NCI-H526 treated with DMSO at 0.1 percent for 48 hours (cell line): ENCODE results near the gene GPHN.

Experiments used
- DNase-seq: peaks from one replicate; lab custom pipeline; 2025; lab: John Stamatoyannopoulos, UW

Gene GPHN

GRCh38 chr14:66507722-66508546, at the start of gene GPHN:
Gene GPHN, plus strand, starts transcription at chr14:66508147.
- peak; percentile 98 for DNase-seq

- DNase-seq, result no peak
Observed at GRCh38 chr14:66459603-66460002, 48.3 kb upstream of the GPHN start.

DNA sequence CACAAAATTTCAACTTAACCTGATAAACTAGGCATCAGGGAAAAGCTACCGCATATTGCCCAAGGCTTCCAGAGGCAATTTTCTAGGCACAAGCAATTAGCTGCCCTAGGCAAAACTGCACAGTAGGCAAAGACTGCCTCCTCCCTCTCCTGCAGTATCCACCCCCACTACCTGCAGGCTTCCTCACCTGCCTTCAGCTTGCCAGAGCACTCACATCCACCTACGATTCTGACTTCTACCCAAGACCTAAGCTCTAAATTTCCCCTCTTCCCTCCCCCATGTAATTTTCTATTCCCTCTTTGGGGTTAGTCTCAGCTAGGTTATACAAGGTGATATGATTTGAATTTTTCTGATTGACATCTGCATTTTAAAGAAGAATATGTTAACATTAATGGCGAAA, 43.7 kb upstream of the GPHN start:
- no peak for DNase-seq

DNA sequence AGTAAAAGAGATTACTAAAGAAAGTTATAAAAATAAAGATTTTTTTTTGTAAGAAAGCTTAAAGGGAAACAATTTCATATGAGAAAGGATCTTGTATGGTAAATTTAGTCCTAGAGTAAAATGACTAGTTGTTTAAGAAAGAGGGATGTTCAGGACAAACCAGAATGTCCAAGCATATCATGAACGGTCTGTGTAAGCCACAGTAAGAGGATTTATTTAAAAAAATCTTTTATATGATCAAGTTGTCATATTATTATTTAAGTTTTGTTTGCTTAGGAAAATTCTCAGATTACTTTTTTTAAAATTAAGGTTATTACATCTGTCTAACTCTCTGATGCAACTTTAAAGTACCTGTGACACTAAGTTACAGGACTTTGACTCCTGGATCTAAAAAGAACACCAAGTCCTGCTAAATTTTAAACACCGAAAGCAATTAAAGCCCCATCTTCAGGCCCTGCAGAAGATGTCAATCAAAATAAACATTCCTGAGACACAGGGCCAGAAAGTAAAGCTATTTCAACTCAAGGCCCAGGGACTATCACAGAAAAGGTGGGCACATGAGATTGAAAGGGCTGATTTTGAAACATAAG, 39.1 kb upstream of the GPHN start:
- no peak for DNase-seq

DNA sequence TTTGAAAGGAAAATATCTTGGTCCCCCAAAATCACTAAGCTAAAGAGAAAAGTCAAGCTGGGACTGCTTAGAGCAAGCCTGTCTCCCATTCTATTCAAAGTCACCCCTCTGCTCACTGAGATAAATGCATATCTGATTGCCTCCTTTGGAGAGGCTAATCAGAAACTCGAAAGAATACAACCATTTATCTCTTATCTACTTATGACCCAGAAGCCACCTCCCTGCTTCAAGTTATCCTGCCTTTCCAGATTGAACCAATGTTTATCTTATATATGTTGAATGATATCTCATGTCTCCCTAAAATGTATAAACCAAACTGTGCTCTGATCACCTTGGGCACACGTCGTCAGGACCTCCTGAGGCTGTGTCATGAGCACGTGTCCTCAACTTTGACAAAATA, 36.4 kb upstream of the GPHN start:
- DNase-seq, result no peak

GRCh38 chr14:66472251-66472650, 35.7 kb upstream of the GPHN start:
- no peak for DNase-seq

GRCh38 chr14:66473223-66473622, 34.7 kb upstream of the GPHN start:
- DNase-seq, result no peak

GRCh38 chr14:66476964-66477363, 31.0 kb upstream of the GPHN start:
- DNase-seq, result no peak

GRCh38 chr14:66477567-66477966, 30.4 kb upstream of the GPHN start:
- DNase-seq, result no peak

GRCh38 chr14:66482873-66483272, 25.1 kb upstream of the GPHN start:
- DNase-seq, result no peak

- DNase-seq, result no peak
Observed at GRCh38 chr14:66483322-66483721, 24.6 kb upstream of the GPHN start.

- no peak for DNase-seq
Observed at GRCh38 chr14:66485029-66485428, 22.9 kb upstream of the GPHN start.

GRCh38 chr14:66485910-66486421, 22.0 kb upstream of the GPHN start, which contains the start of gene CCDC196:
Gene CCDC196, plus strand, starts transcription at chr14:66486371. Its CDS starts 132 bp downstream, at chr14:66486503.
- no peak for DNase-seq

DNA sequence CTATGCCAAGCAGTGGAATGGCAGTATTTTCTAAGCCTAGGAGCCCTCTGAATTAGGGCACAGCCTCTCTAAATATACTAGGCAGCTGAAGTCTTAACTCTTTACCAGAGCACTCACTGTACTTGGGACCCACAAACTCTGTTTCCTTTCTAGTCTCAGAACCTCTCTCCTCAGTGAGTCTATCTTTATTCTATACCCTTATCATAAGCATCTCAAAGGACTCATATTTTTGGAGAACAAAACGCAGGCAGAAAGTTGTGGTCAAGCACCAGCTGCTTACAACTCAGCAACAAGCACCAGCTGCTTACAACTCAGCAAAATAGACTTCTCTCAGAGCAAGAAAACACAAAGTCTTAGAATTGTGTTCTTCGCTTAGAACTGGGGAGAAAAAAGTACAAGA, 20.8 kb upstream of the GPHN start:
- no peak for DNase-seq

GRCh38 chr14:66490143-66491111, 17.5 kb upstream of the GPHN start:
- DNase-seq, result no peak

DNA sequence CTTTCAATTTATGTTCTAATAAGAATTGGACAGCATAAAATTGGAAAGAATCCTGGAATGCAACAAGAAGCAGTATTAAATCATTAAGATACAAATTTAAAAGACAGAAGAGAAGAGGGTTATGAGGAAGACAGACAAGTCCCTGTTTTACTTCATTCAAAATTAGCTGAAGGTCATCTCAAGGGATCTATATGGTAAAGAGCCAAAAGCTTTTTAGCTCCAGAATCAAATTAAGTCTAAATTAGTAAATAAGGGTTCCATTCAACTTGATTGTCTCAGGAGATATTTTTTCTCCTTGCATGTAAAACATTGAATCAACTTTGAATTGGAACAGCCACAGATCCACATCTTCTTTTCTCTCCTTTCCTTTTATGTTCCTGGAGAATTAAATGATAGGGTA, 14.2 kb upstream of the GPHN start:
- no peak for DNase-seq

DNA sequence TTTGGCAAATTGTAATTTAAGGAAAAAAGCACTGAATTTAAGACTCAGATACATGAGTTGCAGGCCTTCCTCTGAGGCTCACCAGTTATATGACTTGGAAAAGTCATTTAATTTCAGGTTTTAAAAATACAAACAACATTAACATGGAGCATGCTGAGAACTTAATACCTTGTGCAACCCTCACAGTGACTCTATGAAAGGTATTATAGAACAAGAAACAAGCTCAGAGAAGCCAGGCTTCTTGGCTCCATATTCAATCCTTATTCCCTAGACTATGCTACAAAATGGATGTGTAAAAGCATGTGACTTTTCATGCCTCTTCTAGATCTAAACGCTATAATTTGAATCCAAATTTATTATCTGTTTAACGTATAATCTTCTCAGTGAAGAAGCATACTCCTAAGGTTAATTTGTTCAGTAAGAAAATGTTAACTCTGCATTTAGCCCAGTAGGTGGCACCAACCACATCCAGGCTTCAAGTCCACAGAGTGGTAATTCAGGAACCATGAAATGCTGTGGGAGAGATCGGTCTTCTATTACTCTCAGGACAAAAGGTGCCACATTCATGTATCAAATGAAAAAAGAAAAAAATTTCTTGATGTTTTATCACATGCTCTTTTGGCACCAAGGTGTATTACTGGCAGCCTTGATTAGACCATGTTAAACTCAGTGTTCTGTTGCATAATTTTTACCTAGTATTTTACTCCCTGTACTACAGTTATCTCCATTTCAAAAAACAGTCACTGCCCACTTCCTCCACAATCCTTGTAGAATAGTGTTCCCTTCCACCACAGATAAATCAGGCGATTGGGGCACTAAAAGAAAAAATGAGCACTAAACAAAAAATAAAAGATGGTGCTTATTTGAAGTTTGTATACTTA, 12.5 kb upstream of the GPHN start:
- DNase-seq, result peak; percentile 39

GRCh38 chr14:66496188-66496807, 11.6 kb upstream of the GPHN start:
- no peak for DNase-seq

DNA sequence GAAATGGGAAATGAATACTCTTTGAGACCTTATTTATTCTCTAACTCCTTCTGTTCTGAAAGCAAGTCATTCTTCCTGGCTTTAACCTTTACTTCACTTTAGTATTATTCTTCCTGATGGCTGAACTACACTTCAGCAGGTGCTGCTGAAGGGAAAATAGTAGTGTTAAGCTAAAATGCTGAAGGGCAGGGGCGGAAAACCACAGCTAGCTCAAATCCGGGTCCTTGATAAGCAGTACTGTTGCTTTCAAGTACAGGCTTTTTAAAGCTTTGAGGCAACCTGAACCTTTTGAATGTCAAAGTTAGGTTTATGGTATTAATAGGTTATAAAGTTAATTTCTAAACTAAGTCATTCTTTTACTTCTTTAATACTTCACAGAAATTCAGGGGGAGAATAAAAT, 11.0 kb upstream of the GPHN start:
- DNase-seq, result no peak

DNA sequence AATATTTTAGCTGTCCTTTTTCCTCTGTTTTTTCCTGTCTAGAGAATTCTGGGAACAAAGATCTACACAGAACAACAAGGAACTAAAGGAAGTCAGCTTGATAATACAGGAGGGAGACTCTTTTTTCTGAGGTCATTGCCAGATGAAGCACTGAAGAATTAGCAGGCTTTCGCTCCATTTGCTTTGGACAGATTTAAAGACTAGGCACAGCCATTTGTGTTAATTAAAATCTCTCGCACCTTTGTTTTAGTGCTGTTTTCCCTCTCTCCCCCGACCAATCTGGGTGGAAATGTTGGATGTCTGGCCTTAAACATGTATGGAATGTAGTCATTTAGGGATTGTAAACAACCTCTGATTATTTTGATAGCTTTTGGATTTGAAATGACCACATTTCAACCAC, 9.6 kb upstream of the GPHN start:
- DNase-seq, result no peak

GRCh38 chr14:66501592-66501991, 6.4 kb upstream of the GPHN start:
- DNase-seq, result no peak
